ENCODE results near the gene NDUFV2.

Gene NDUFV2

GRCh38 chr18:9096685-9097084 is 5.8 kb upstream of the NDUFV2 start:
- no peak overlapping the region for H3K4me3 ChIP-seq (ENCODE audit: low read length)
- no peak for DNase-seq (ENCODE audit: low read depth)
- no peak for TF ChIP-seq CTCF (conservative IDR thresholded peaks at IDR 0.05; ENCODE audit: low read depth, low read length)

- no peak overlapping the region for H3K4me3 ChIP-seq (ENCODE audit: low read length)
These were observed 5.2 kb upstream of the NDUFV2 start for GRCh38 chr18:9097349-9097748.

GRCh38 chr18:9100796-9101195 is 1.7 kb upstream of the NDUFV2 start:
- no peak for TF ChIP-seq CTCF (conservative IDR thresholded peaks at IDR 0.05; ENCODE audit: low read depth, low read length)
- no peak overlapping the region for H3K4me3 ChIP-seq (ENCODE audit: low read length)
- no peak for DNase-seq (ENCODE audit: low read depth)

More at GRCh38 chr18:9097349-9097748, 5.2 kb upstream of the NDUFV2 start:
- TF ChIP-seq CTCF (conservative IDR thresholded peaks at IDR 0.05; ENCODE audit: low read depth, low read length): no peak
- no peak for DNase-seq (ENCODE audit: low read depth)

- H3K4me3 ChIP-seq (ENCODE audit: low read length): peak overlapping the region; percentile 81
- no peak for DNase-seq (ENCODE audit: low read depth)
- no peak for TF ChIP-seq CTCF (conservative IDR thresholded peaks at IDR 0.05; ENCODE audit: low read depth, low read length)
These were observed 580 bp upstream of the NDUFV2 start for GRCh38 chr18:9101730-9102507.

GRCh38 chr18:9103376-9103873 is 926 bp downstream of the NDUFV2 start:
- TF ChIP-seq CTCF (conservative IDR thresholded peaks at IDR 0.05; ENCODE audit: low read depth, low read length): no peak
- no peak for DNase-seq (ENCODE audit: low read depth)
- peak overlapping the region; percentile 77 for H3K4me3 ChIP-seq (ENCODE audit: low read length)

- no peak for TF ChIP-seq CTCF (conservative IDR thresholded peaks at IDR 0.05; ENCODE audit: low read depth, low read length)
- H3K4me3 ChIP-seq (ENCODE audit: low read length): peak overlapping the region; percentile 77
- DNase-seq (ENCODE audit: low read depth): no peak
These were observed 1.9 kb downstream of the NDUFV2 start for GRCh38 chr18:9104244-9104901.
